CD4-positive, alpha-beta T cell treated with Interleukin-10 for 1 hour (primary cell): ENCODE measurements around the gene ATP2A3.

Experiments
- DNase-seq: peaks from one replicate; pipeline ENCODE4 v3.0.0-alpha.2; 2020

ATP2A3 gene

GRCh38 chr17:3888343-3889171 is 75.7 kb downstream of the ATP2A3 start:
- DNase-seq, result no peak

- peak; percentile 16 for DNase-seq
These were observed 76.4 kb downstream of the ATP2A3 start for GRCh38 chr17:3887804-3888203.

GRCh38 chr17:3887394-3887793 is 76.8 kb downstream of the ATP2A3 start:
- no peak for DNase-seq

- peak; percentile 28 for DNase-seq
These were observed 77.5 kb downstream of the ATP2A3 start for GRCh38 chr17:3886776-3887175.

- DNase-seq, result no peak
These were observed 78.3 kb downstream of the ATP2A3 start for GRCh38 chr17:3885970-3886369.

GRCh38 chr17:3885271-3885670 is 79.0 kb downstream of the ATP2A3 start:
- DNase-seq, result no peak

GRCh38 chr17:3884188-3884587 is 80.0 kb downstream of the ATP2A3 start:
- DNase-seq, result no peak

GRCh38 chr17:3882276-3882675 is 82.0 kb downstream of the ATP2A3 start:
- DNase-seq, result no peak

GRCh38 chr17:3880983-3881382 is 83.3 kb downstream of the ATP2A3 start:
- DNase-seq, result no peak

- DNase-seq, result no peak
These were observed 84.4 kb downstream of the ATP2A3 start for GRCh38 chr17:3879591-3880417.

- no peak for DNase-seq
These were observed 85.1 kb downstream of the ATP2A3 start for GRCh38 chr17:3879186-3879585.

- no peak for DNase-seq
These were observed 87.0 kb downstream of the ATP2A3 start for GRCh38 chr17:3877220-3877619.

GRCh38 chr17:3875317-3875716 is 88.9 kb downstream of the ATP2A3 start:
- DNase-seq, result no peak
